Vagina (tissue), 2 donors: ENCODE results near the gene GNAQ.

Source experiments
- CTCF ChIP-seq, 3 experiments: fragments of 450-650 bp in 2 of 3; fragments of 200-600 bp in 1 of 3; sonication (generic) in 1 of 3; IDR thresholded peaks; one replicate each; pipeline ENCODE4 v1.5.1; 2017 to 2019; ENCODE audit warnings: antibody characterized with exemption in 3 of 3, mild to moderate bottlenecking in 2 of 3, moderate library complexity in 2 of 3
- POLR2A ChIP-seq, 2 donors: fragments of 450-650 bp; IDR thresholded peaks; one replicate each; pipeline ENCODE4 v1.6.1; 2017; ENCODE audit warnings: antibody characterized with exemption in 2 of 2, mild to moderate bottlenecking in 2 of 2, moderate library complexity in 2 of 2

DNA sequence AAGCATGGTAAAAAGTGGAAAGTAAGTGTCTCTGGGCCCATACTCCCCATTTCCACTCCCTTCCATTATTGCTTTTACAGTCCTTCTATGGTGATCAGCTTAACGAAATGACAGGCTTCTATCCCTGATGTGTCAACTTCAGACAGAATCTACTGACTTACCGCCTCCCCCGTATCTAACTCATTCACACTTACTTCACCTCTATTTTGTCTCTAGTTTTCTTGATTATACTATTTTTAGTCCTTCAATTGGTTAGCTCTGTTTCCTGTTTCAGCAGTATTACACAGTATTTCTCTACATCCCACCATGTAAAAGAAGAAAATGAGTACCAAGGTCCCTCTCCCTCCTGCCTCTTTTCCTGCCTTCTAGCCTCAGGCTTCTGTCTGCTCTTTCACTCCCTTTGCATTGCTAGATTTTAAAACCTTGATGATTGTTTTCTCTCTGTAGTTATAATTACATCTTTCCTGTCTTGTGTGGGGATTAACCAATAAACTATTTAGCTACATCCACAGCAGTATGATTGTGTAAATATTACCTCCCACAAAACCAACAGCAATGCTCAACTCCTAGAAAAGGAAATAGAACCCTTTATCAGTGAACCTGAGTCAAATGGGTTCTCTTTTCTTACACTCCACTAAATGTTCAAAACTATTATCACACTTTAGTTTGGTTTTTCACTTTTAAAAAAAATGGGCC, 53.4 kb downstream of the GNAQ start:
- TF ChIP-seq POLR2A (IDR thresholded peaks at IDR 0.05) (no peak), CTCF (IDR thresholded peaks at IDR 0.05) (no peak)
